ENCODE data around the gene TYRO3.

The TYRO3 gene

DNA sequence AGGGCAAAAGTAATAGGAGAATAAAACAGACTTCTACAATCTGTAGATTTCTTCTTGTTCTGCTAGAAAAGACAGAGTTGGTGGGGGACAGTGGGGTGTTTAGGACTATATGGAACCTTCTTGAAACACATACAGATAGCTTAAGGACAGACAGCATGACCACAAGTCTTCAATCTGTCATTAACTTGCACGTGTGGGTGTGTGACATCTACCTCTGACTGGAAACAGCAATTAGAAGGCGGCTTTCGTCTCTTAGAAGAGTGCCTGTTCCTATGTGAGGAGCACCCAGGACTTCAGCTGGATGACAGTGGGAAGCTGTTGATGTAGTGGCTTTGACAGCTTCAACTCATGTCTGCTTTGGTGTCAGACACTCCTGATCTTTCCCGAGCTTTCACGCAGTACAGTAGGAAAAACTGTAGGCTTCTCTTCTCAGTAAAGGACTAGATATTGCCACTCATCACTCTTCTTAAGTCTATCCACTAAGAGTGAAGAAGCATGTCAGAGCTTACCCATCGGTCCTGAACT lies 44.5 kb downstream of the TYRO3 start:
- no peak for DNase-seq (ENCODE audit: low read depth in 1 of 2, low spot score in 1 of 2)

DNA sequence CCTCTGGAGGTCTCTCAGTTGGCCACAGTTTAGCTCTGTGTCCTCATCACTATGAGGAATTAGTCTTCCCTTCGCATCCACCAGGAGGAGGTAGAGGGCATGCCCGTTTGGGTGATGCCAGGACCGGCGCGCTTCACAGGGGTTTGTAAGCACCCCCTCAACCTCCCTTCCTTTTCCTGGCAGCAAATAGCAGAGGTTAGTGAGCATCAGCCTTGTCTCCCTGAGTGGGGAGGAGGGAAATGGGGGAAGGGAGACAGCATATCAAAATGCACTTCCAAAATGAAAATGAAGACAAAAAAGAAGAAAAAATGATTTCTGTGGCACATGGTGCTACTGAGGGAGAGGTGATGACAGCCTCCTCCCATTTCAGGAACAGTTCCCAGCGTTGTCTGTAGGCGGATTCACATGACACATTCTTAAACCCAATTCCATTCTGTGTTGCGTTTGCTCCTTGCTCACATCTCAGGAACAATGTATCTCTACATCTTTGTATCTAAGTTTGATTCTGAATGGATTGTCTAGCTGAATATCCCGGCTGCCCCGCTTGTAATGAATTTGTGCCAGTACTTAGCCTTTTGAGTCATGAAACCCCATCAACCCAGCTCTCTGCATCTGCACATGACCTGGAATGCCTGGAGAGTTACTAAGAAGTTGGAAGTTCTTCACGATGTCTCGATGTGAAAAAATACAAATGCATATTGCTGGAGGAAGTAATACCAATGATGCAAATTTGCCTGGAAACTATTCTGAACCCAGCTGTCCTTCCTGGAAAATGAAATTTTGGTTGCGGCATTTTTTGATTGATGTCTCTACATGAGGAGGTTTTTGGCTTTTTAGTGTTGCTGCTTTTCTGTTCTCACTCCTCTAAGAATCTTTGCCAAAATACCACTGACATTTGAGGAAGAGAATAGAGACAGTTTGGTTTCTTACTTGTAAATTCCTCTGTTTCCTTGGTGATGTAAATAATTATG lies 45.2 kb downstream of the TYRO3 start:
- DNase-seq (ENCODE audit: low read depth in 1 of 2, low spot score in 1 of 2): peak in 1 of 2 donors; percentile 26

DNA sequence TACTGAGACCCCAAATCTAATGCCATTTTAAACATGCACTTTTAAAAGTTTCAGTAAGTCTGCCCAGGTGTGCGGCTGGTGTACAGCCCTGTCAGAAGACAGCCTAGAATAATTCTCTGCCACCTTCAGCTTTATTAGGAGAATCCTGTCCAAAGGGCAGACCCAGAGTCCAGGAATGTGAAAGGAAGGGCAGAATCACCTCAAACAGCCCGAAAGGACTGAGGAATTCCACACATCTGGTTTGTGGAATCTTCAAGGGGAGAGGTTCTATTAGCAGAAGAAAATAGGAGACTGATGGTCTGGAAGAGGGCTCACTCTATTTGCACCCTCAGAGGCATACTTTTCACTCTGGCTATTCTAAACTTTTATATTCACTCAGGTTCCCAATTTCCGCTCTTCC lies 46.6 kb downstream of the TYRO3 start:
- no peak for DNase-seq (ENCODE audit: low read depth in 1 of 2, low spot score in 1 of 2)

DNA sequence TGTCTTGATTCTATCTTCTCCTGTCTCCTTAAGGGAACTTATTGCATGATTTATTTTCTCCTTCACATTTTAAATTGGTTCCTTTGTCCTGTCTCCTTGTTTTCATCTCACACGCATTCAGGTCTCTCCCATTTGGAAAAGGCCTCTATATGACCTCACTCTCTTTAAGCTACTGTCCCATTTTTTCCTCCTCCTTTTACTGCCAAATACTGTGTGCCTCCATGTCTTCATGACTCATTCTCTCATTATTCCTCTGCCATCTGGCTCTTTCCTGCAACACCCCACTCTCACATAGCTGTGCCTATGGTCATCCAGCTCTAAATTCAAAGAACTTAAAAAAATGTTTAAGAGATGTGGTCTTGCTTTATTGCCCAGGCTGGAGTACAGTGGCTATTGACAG lies 48.0 kb downstream of the TYRO3 start:
- no peak for DNase-seq (ENCODE audit: low read depth in 1 of 2, low spot score in 1 of 2)

DNA sequence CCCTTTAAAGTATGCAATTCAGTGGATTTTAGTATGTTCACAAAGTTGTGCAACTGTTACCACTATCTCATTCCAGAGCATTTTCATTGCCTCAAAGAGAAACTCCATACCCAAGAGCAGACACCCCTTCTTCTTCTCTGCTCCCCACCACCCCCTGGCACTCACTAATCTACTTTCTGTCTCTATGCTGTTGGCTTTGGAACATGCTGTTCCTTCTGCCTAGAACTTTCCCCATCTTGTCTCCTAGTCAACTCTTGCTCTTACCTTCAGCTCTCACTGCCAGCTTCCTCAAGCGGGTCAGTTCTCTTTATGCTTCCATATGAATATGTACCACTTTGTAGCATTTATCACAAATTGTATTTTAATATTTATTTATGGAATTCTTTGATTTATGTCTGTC lies 50.1 kb downstream of the TYRO3 start:
- DNase-seq (ENCODE audit: low read depth in 1 of 2, low spot score in 1 of 2): no peak

DNA sequence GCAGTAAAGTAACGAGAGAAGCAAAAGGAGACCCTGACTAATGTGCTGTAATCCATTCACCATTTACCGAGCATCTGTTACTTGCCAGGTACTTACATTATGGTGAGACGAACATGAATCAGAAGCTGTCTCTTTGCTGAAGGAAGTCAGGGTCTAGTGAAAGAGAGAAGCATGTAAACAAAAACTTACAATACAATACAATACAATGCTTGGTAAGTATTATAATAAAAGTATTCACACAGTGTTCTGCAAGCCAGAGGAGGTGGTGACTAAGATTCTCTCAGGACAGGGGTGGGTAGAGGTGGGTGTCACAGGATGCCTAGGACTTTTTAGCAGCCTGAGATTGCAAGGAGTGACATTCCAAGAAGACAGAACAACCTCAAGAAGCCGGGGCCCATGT lies 51.0 kb downstream of the TYRO3 start:
- no peak for DNase-seq (ENCODE audit: low read depth in 1 of 2, low spot score in 1 of 2)

DNA sequence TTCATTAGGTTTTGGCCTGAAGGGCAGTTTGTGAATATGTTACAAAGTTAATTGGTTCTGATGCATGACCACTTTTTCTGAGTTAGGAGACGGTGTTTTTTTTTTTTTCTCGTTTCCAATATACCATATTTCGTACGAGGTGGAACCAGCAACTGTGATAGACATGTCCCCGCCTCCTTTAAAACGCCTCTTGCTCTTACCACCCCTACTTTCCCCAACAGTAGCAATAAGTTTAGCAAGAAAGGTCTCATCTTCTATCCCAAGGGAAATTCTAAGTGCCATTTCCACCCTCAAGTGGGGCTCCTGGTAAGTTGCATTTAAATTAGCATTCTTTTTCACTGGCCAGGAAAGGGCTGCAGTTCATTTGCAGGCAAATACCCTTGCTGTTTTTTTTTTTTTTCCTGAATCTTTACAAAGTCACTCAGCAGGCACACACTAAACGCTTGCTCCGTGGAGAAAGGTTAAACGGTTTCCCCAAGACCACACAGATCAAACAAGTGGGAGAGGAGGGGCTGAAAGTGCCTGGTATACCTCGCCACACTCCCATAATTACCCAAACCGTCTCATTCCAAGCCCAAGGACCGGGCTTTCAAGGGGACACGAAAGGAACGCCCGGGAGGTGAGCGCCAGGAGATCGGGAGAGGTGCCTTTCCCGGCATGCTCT lies 61.7 kb downstream of the TYRO3 start:
- DNase-seq (ENCODE audit: low read depth in 1 of 2, low spot score in 1 of 2): no peak

DNA sequence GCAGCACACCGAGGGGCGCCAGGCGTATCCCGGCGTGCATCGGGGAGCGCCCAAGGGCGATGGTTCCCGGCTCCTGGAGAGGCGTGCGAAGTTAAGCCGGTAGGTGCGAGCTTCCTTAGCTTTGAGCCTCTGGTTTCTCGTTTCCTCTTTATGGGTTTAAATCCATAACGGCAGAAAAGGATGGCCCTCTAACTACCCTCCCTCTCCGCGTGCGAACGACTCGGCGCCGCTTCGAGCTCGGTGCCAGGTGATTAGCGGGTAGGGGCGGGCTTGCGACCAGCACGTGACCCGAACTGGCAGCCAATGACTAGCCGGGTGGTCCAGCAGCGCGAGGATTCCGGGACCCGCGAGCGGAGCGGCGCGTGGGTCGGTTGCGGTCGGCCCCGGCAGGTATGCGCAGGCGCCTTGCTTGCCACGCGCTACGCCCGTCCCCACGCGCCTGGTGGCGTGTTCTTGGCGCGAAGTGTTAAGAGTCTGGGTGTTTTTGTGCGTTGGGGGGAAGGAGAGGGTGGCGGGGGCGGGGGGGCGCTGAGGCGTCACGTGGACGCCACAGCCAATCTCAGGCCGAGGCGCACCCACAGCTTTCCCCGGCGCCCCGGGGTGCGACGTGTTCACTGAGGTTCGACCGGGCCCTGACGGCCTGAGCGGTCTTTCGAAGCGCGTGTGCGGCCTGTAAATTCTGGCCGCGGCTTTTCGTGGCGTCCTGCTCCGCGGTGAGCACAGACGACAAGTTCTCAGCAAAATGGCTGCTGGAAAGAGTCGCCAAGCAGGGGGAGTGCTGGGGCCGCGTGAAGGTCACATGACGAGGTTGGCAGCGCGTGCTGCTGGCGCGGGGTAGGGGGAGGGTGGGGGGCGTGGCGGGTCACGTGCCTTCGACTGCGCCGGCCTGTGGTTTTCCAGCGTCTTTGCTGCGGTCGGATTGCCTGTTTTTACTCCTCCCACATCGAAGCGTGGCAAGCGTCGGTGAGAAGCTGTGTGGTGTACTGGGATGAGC lies 62.5 kb downstream of the TYRO3 start:
- peak; percentile 46 to 66 for DNase-seq (ENCODE audit: low read depth in 1 of 2, low spot score in 1 of 2)

DNA sequence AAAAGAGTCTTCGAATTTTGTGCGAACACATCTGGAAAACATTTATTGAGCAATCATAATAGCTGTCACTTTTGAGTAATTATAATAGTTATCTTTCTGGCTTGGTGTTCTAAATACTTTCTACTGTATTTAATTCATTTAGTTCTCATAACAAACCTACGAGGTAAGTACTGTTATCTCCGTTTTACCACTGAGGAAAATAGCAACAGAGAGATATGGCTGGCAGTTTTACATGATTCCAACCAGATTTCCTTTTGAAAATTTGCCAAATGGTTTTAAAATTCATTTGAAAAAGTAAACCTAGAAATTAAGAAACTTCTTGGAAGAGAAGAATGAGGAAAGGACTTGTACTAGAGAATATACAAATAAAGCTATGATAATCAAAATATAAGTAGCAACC lies 63.9 kb downstream of the TYRO3 start:
- no peak for DNase-seq (ENCODE audit: low read depth in 1 of 2, low spot score in 1 of 2)

DNA sequence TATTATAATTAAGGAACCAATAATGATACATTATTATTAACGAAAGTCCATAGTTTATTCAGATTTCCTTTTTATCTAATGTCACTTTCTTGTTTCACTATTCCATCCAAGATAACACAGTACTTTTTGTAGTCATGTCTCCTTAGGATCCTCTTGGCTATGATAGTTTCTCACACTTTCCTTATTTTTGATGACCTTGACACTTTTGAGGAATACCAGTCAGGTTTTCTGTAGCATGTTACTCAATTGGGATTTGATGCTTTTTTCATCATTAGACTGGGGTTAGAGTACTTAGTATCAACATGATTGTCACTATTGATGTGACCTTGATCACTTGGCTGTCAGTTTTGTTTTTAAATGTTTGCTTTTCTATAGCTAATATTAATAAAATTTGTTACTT lies 68.2 kb downstream of the TYRO3 start:
- DNase-seq (ENCODE audit: low read depth in 1 of 2, low spot score in 1 of 2): no peak

DNA sequence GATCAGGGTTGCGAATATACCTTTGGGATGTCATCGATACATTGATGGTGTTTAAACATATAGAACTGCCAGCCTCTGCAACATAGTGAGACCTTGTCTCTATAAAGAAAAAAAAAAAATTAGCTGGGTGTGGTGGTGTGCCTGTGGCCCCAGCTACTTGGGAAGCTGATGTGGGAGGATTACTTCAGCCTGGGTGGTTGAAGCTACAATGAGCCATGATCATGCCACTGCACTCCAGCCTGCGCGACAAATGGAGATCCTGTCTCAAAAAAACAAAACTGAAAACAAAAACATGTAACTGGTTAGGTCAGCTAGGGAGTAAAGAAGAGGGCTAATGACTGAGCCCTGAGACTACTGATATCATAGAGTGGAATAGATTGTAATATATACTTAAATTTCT lies 70.5 kb downstream of the TYRO3 start:
- DNase-seq (ENCODE audit: low read depth in 1 of 2, low spot score in 1 of 2): no peak

DNA sequence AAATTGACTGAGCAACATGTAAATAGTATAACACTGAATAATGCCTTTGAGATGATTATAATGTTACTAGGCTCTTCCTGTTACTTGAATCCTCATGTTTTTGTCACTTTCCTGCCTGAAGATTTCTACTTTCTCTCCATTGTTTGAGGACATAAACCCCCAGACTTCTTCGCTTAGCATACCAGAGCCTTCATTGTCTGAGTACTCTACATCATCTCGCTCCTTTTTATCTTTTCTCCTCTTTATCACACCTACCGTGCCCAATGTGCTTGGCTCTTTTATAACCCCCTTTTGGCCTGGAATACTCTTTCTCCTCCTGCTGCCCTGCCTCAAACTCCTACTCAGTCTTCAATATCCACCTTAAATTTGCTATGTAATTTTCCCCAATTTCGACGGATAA lies 70.9 kb downstream of the TYRO3 start:
- DNase-seq (ENCODE audit: low read depth in 1 of 2, low spot score in 1 of 2): no peak

DNA sequence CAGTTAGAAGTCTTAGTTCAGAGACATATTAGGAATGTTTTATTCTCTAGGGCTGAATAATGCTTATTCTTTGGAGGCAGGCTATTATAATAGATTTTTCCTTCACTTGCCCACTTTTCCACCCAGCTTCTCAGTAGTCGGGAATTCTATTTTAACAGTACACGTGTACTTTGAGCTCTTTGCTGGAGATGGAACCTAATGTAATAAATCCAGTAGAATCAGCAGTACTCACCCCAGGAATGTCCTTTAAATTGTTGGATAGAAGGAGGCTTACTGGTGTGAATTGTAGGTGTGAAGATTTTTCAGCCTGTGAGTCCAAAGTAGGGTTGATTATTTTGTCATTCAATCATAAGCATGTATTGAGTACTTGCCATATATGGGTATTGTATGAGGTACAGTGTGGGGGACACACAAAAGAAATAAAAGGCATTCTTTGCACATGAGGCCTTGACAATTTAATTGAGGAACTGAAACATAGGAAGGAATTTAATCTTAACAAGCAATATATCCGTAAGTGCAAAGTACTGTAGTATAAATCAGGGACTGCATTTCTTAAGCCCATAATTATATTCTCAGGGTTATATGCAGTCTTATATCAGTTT lies 71.7 kb downstream of the TYRO3 start:
- no peak for DNase-seq (ENCODE audit: low read depth in 1 of 2, low spot score in 1 of 2)

DNA sequence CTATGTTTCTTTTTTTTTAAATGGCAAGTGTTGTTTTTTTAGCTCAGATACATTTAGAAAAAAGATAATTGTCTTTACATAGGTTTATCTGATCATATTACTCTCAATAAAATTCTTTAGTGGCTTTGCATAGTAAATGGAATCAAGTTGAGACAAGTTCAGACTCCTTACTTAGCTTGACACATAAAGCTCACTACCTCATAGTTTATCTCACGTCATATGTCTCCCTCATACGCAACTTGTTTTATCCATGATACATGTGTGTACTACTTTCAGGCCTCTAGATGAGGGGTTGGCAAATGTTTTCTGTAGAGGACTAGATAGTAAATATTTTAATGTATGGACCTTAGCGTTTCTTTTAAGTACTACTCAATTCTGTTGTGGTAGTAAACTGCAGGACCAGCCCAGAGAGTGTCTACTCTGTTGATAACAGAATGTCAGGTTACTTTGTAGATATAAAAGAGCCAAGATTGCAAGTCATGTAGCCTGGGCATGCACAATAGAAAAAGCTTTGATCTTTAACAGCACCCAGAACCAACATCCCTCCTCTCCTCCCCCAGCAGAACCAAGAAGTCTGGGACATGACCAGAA lies 73.0 kb downstream of the TYRO3 start:
- DNase-seq (ENCODE audit: low read depth in 1 of 2, low spot score in 1 of 2): no peak
